AG04450 (cell line): Measurements from ENCODE around the gene EFNA1. TPM values are rescaled to one million over a fixed set of nuclear protein-coding genes. Genes with fewer than 3 reads are reported as not detected.

Experiments used
- CTCF ChIA-PET: fragments of 300-600, 350-600 bp; formaldehyde crosslinking; extraction: SDS; loops from one replicate; lab custom pipeline; 2022; ENCODE audit warnings: antibody characterized with exemption, inconsistent platforms; lab: Charles Lee
- POLR2A ChIA-PET: fragments of 350-600 bp; formaldehyde crosslinking; extraction: SDS; loops from one replicate; lab custom pipeline; 2021; ENCODE audit warnings: antibody characterized with exemption, inconsistent platforms; lab: Yijun Ruan, JAX
- DNase-seq: peaks from one replicate; pipeline ENCODE4 v3.0.0-alpha.2; 2011; ENCODE audit warnings: low read depth, low spot score
- H3K27ac ChIP-seq: one replicate; pipeline ENCODE4 v1.5.1; 2012; ENCODE audit warnings: low read depth, low read length, control low read depth
- H3K27me3 ChIP-seq: one replicate; pipeline ENCODE4 v1.6.0; 2012; ENCODE audit warnings: low read length; ENCODE audit not compliant: control insufficient read depth, insufficient read depth
- H3K4me3 ChIP-seq: 2 replicates; pipeline ENCODE4 v1.5.1; 2011; ENCODE audit warnings: mild to moderate bottlenecking, low read depth, low read length, control low read depth
- H3K9me3 ChIP-seq: 2 replicates; pipeline ENCODE4 v1.5.1; 2012; ENCODE audit warnings: low read length; ENCODE audit not compliant: control insufficient read depth, insufficient read depth
- CTCF ChIP-seq: IDR thresholded peaks from 2 replicates; pipeline ENCODE4 v1.5.1; 2011; ENCODE audit warnings: low read depth, low read length, control low read depth, inconsistent platforms
- polyA plus RNA-seq: library from polyadenylated mRNA; depleted of rRNA; stranded (reverse); fragments of >200 nt; gene quantifications from 2 replicates; pipeline ENCODE4 v1.2.3, GENCODE V29; 2011

The EFNA1 gene
- polyA plus RNA-seq, 1 experiment, result 1.4 TPM

- no peak for TF ChIP-seq CTCF
- ChIA-PET POLR2A (no interaction called here), CTCF (interaction anchor here (1.8 to 3.4 kb wide), 2 partner anchors 17 to 60 kb away, joined by 7 read pairs; no protein-coding TSS in a partner anchor)
- Histone ChIP-seq H3K9me3 (no peaks in the 10 kb centered on the region), H3K4me3 (no peak overlapping the region), H3K27ac (no peak overlapping the region), H3K27me3 (peaks cover 35% of the 10 kb centered on the region)
- no peak for DNase-seq
Measured at GRCh38 chr1:155108296-155108695, 19.4 kb upstream of the EFNA1 start.

- Histone ChIP-seq H3K4me3 (no peak overlapping the region), H3K27me3 (peaks cover 35% of the 10 kb centered on the region), H3K9me3 (no peaks in the 10 kb centered on the region), H3K27ac (no peak overlapping the region)
- DNase-seq, result no peak
- ChIA-PET POLR2A (no interaction called here), CTCF (no interaction called here)
- no peak for TF ChIP-seq CTCF
Measured at GRCh38 chr1:155110381-155110780, 17.3 kb upstream of the EFNA1 start.

- ChIA-PET CTCF (no interaction called here), POLR2A (no interaction called here)
- no peak for TF ChIP-seq CTCF
- H3K27me3 ChIP-seq, result peaks cover 30% of the 10 kb centered on the region
- no peak for DNase-seq
- H3K4me3 ChIP-seq, result no peak overlapping the region
- no peak overlapping the region for H3K27ac ChIP-seq
- H3K9me3 ChIP-seq, result no peaks in the 10 kb centered on the region
Measured at GRCh38 chr1:155110826-155111225, 16.9 kb upstream of the EFNA1 start.

- ChIA-PET CTCF (no interaction called here), POLR2A (no interaction called here)
- TF ChIP-seq CTCF, result no peak
- Histone ChIP-seq H3K9me3 (no peaks in the 10 kb centered on the region), H3K4me3 (no peak overlapping the region), H3K27ac (no peak overlapping the region), H3K27me3 (peaks cover 33% of the 10 kb centered on the region)
- no peak for DNase-seq
Measured at GRCh38 chr1:155113450-155113980, 14.2 kb upstream of the EFNA1 start.

- Histone ChIP-seq H3K27ac (no peak overlapping the region), H3K4me3 (no peak overlapping the region), H3K27me3 (peaks cover 45% of the 10 kb centered on the region), H3K9me3 (no peaks in the 10 kb centered on the region)
- ChIA-PET POLR2A (no interaction called here), CTCF (interaction anchor here (0.9 to 4.2 kb wide), 4 partner anchors 25 to 57 kb away, joined by 5 to 17 read pairs (median 7); partner anchors contain the start of gene KRTCAP2)
- no peak for DNase-seq
- no peak for TF ChIP-seq CTCF
Measured at GRCh38 chr1:155116113-155116764, 11.4 kb upstream of the EFNA1 start.
